K562 (cell line): ENCODE data around the gene CD6. TPM values are rescaled to one million over a fixed set of nuclear protein-coding genes. Genes with fewer than 3 reads are reported as not detected.

ENCODE experiments used
- ATAC-seq: fragments of 200-7000 bp; cut with Tn5 transposase; 3 replicates; pipeline ENCODE4 v1.9.1; 2020; ENCODE audit warnings: moderate library complexity
- BruUV-seq: library from RNA; stranded (reverse); fragments of 400-500 nt; replicated peaks from 2 replicates; lab custom pipeline; 2021; lab: Mats Ljungman, UMichigan
- CTCF ChIA-PET: fragments of 300-600 bp; formaldehyde crosslinking; extraction: SDS; loops from one replicate; lab custom pipeline; 2021; ENCODE audit warnings: low intra/inter-chr PET ratio; lab: Yijun Ruan, JAX
- POLR2A ChIA-PET: fragments of 300-600, 350-650 bp; sonication (Branson Sonifier 250); formaldehyde crosslinking; extraction: SDS; loops from one replicate; lab custom pipeline; 2021; ENCODE audit warnings: antibody characterized with exemption, inconsistent platforms; lab: Yijun Ruan, JAX
- DNase-seq, 4 experiments: peaks; one replicate each; pipeline versions ENCODE4 v3.0.0 to v3.0.0-alpha.2; 2011 to 2018; ENCODE audit warnings: low spot score in 3 of 4, mixed read lengths in 3 of 4; ENCODE audit errors: extremely low read depth in 1 of 4
- FAIRE-seq: peaks from 2 replicates; lab custom pipeline; 2011; peaks lifted over from hg19 to GRCh38; lab: Jason Lieb, UNC
- H2AFZ ChIP-seq: 2 replicates; pipeline ENCODE4 v1.6.0; 2011; ENCODE audit warnings: low read depth, low read length, control low read depth, inconsistent platforms
- H3K27ac ChIP-seq: fragments of 200-600 bp; 3 replicates; pipeline ENCODE4 v1.8.0; 2011; ENCODE audit warnings: low read depth, mild to moderate bottlenecking, control low read depth, inconsistent platforms, low read length, moderate library complexity, mixed read lengths; ENCODE audit errors: extremely low read depth
- H3K27me3 ChIP-seq, 2 experiments: fragments of 300-600 bp in 1 of 2; 2 replicates in 1 of 2; 3 replicates in 1 of 2; pipeline versions ENCODE4 v1.6.0 to v1.8.0; 2011; ENCODE audit warnings: inconsistent platforms in 2 of 2, low read length in 2 of 2, mild to moderate bottlenecking in 1 of 2, mixed read lengths in 1 of 2, moderate library complexity in 1 of 2; ENCODE audit not compliant: control insufficient read depth in 2 of 2, insufficient read depth in 2 of 2
- H3K36me3 ChIP-seq: fragments of 300-600 bp; 3 replicates; pipeline ENCODE4 v1.8.0; 2011; ENCODE audit warnings: mild to moderate bottlenecking, low read length, inconsistent platforms; ENCODE audit not compliant: control insufficient read depth, insufficient read depth
- H3K4me1 ChIP-seq, 2 experiments: fragments of 200-600 bp in 1 of 2; replicated peaks in 1 of 2; 2 replicates in 1 of 2; 3 replicates in 1 of 2; pipeline versions ENCODE4 v1.5.1 to v1.8.0; 2011; ENCODE audit warnings: inconsistent platforms in 2 of 2, low read length in 2 of 2, mild to moderate bottlenecking in 1 of 2, mixed read lengths in 1 of 2, moderate library complexity in 1 of 2; ENCODE audit not compliant: control insufficient read depth in 2 of 2, insufficient read depth in 2 of 2
- H3K4me2 ChIP-seq: 2 replicates; pipeline ENCODE4 v1.6.1; 2011; ENCODE audit warnings: low read length, control low read depth, inconsistent platforms, mixed read lengths; ENCODE audit not compliant: insufficient read depth
- H3K4me3 ChIP-seq: fragments of 200-600 bp; sonication (generic), shearing (Covaris generic); 2 replicates; pipeline ENCODE4 v1.5.1; 2016; ENCODE audit warnings: control low read depth, inconsistent platforms
- H3K79me2 ChIP-seq: fragments of 200-600 bp; 3 replicates; pipeline ENCODE4 v1.8.0; 2011; ENCODE audit warnings: low read length, inconsistent platforms; ENCODE audit not compliant: control insufficient read depth, insufficient read depth
- H3K9ac ChIP-seq, 2 experiments: 2 replicates each; pipeline versions ENCODE4 v1.6.0 to v1.6.1; 2011; ENCODE audit warnings: low read depth in 2 of 2, low read length in 2 of 2, control low read depth in 1 of 2, inconsistent platforms in 1 of 2, mild to moderate bottlenecking in 1 of 2, mixed read lengths in 1 of 2; ENCODE audit not compliant: insufficient read depth in 1 of 2
- H3K9me1 ChIP-seq: one replicate; pipeline ENCODE4 v1.6.0; 2011; ENCODE audit warnings: inconsistent platforms, mild to moderate bottlenecking, low read length, moderate library complexity; ENCODE audit not compliant: control insufficient read depth, insufficient read depth
- H3K9me3 ChIP-seq: replicated peaks from 2 replicates; pipeline ENCODE4 v1.5.1; 2011; ENCODE audit warnings: low read depth, low read length, inconsistent platforms; ENCODE audit not compliant: control insufficient read depth, insufficient read depth
- H4K20me1 ChIP-seq: replicated peaks from 2 replicates; pipeline ENCODE4 v1.6.1; 2011; ENCODE audit warnings: low read length, inconsistent platforms, mixed read lengths; ENCODE audit not compliant: control insufficient read depth, insufficient read depth
- COPS2 ChIP-seq: fragments of 450-650 bp; conservative IDR thresholded peaks from 2 replicates; pipeline ENCODE4 v1.6.1; 2016; ENCODE audit warnings: mild to moderate bottlenecking, moderate library complexity
- CXXC5 ChIP-seq: fragments of 250-450 bp; sonication (Bioruptor Pico); IDR thresholded peaks from 2 replicates; pipeline ENCODE4 v1.8.0; 2022; ENCODE audit warnings: inconsistent platforms, mild to moderate bottlenecking, moderate library complexity
- FOXP1 ChIP-seq: sonication (generic); formaldehyde crosslinking; IDR thresholded peaks from 2 replicates; pipeline ENCODE4 v1.8.0; 2022; ENCODE audit warnings: mild to moderate bottlenecking, missing genetic modification reagents
- HLTF ChIP-seq: fragments of 450-650 bp; IDR thresholded peaks from 2 replicates; pipeline ENCODE4 v1.6.1; 2016
- KHSRP ChIP-seq: fragments of 450-650 bp; IDR thresholded peaks from 2 replicates; pipeline ENCODE4 v1.6.1; 2017
- L3MBTL2 ChIP-seq: fragments of 450-650 bp; IDR thresholded peaks from 2 replicates; pipeline ENCODE4 v1.6.1; 2016; ENCODE audit warnings: mild to moderate bottlenecking, moderate library complexity
- NFIC ChIP-seq: fragments of 450-650 bp; IDR thresholded peaks from 2 replicates; pipeline ENCODE4 v1.6.1; 2017; ENCODE audit warnings: mild to moderate bottlenecking, inconsistent platforms
- NR3C1 ChIP-seq: sonication (generic); formaldehyde crosslinking; IDR thresholded peaks from 2 replicates; pipeline ENCODE4 v1.8.1; 2022; ENCODE audit warnings: missing genetic modification reagents
- RBM17 ChIP-seq: fragments of 200-400 bp; formaldehyde crosslinking; IDR thresholded peaks from 2 replicates; pipeline ENCODE4 v1.6.1; 2017; ENCODE audit warnings: low read depth, mild to moderate bottlenecking, low read length, borderline replicate concordance
- SRSF1 ChIP-seq: fragments of 200-400 bp; formaldehyde crosslinking; IDR thresholded peaks from 2 replicates; pipeline ENCODE4 v1.6.1; 2017; ENCODE audit warnings: mild to moderate bottlenecking, low read depth, low read length, moderate library complexity
- SRSF7 ChIP-seq: fragments of 200-400 bp; formaldehyde crosslinking; optimal IDR thresholded peaks from 2 replicates; pipeline ENCODE3; 2017; ENCODE audit warnings: mild to moderate bottlenecking, low read depth, low read length
- ZNF75A ChIP-seq: fragments of 450-650 bp; formaldehyde crosslinking; IDR thresholded peaks from 2 replicates; pipeline ENCODE4 v1.4.0; 2020; ENCODE audit warnings: mild to moderate bottlenecking
- WGBS: fragments of 100-300 bp; shearing (Covaris generic); methylation state at CpG from one replicate; pipeline ENCODE4 v1.1.6; 2016; ENCODE audit warnings: low coverage, mixed read lengths; ENCODE audit not compliant: insufficient coverage; ENCODE audit errors: missing lambda C conversion rate; 5-methylcytosine and 5-hydroxymethylcytosine counted together
- in situ Hi-C: fragments of 300-500 bp; cut with MboI; formaldehyde crosslinking; loops from 4 replicates; pipeline ENCODE4 v1.15.0; 2018; ENCODE audit warnings: inconsistent platforms, mixed read lengths
- intact Hi-C: fragments of 100-400 bp; cut with micrococcal nuclease; formaldehyde crosslinking; loops from 2 replicates; pipeline ENCODE4 v1.14.2; 2022
- polyA plus RNA-seq, 8 experiments: library from polyadenylated mRNA; depleted of rRNA in 4 of 8; stranded (reverse) in 5 of 8; unstranded in 3 of 8; fragments of >200 nt; fragmentation: Nextera tagmentation in 2 of 8; fragmentation: Illumina TruSeq in 1 of 8; extraction: Ambion mirVana in 2 of 8; extraction: Trizol in 1 of 8; gene quantifications; 2 replicates each; pipeline versions ENCODE4 v1.2.1 to v1.2.3, GENCODE V29; 2011 to 2014; ENCODE audit warnings: inconsistent platforms in 1 of 8, missing spikeins in 1 of 8
- total RNA-seq, 7 experiments: library from RNA; depleted of rRNA in 6 of 7; stranded (reverse); fragments of >200 nt in 6 of 7; fragmentation: Illumina TruSeq in 2 of 7; extraction: Trizol in 2 of 7; gene quantifications; 2 replicates each; pipeline versions ENCODE4 v1.2.1 to v1.2.3, GENCODE V29; 2011 to 2021; ENCODE audit warnings: low replicate concordance in 1 of 7
- TF ChIP-seq, protein P1 (sequence below): fragments of 450-650 bp; IDR thresholded peaks from 2 replicates; pipeline ENCODE4 v1.6.1; 2017; ENCODE audit warnings: mild to moderate bottlenecking, moderate library complexity
- TF ChIP-seq, protein P2 (sequence below), 2 experiments: fragments of 450-650 bp; IDR thresholded peaks; 2 replicates each; pipeline ENCODE4 v1.6.1; 2018; ENCODE audit warnings: mild to moderate bottlenecking in 2 of 2, low read depth in 1 of 2; ENCODE audit not compliant: partially characterized antibody in 2 of 2

CD6 gene
- total and polyA plus RNA-seq, 9 of the 15 experiments (the other 6 are each of a cell fraction or from before 2014, with no cell fraction given): 0.84 TPM; not detected in 8

- no peak for TF ChIP-seq SRSF1
- TF ChIP-seq SRSF7: no peak
- no peak for TF ChIP-seq KHSRP
- TF ChIP-seq RBM17: no peak
- no peak for TF ChIP-seq HLTF
- TF ChIP-seq, protein P1, sequence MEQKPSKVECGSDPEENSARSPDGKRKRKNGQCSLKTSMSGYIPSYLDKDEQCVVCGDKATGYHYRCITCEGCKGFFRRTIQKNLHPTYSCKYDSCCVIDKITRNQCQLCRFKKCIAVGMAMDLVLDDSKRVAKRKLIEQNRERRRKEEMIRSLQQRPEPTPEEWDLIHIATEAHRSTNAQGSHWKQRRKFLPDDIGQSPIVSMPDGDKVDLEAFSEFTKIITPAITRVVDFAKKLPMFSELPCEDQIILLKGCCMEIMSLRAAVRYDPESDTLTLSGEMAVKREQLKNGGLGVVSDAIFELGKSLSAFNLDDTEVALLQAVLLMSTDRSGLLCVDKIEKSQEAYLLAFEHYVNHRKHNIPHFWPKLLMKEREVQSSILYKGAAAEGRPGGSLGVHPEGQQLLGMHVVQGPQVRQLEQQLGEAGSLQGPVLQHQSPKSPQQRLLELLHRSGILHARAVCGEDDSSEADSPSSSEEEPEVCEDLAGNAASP: no peak
- TF ChIP-seq CXXC5 (CRISPR knock-in tag): no peak
Observed at GRCh38 chr11:60977836-60978235, 6.4 kb downstream of the CD6 start (continued).

DNA sequence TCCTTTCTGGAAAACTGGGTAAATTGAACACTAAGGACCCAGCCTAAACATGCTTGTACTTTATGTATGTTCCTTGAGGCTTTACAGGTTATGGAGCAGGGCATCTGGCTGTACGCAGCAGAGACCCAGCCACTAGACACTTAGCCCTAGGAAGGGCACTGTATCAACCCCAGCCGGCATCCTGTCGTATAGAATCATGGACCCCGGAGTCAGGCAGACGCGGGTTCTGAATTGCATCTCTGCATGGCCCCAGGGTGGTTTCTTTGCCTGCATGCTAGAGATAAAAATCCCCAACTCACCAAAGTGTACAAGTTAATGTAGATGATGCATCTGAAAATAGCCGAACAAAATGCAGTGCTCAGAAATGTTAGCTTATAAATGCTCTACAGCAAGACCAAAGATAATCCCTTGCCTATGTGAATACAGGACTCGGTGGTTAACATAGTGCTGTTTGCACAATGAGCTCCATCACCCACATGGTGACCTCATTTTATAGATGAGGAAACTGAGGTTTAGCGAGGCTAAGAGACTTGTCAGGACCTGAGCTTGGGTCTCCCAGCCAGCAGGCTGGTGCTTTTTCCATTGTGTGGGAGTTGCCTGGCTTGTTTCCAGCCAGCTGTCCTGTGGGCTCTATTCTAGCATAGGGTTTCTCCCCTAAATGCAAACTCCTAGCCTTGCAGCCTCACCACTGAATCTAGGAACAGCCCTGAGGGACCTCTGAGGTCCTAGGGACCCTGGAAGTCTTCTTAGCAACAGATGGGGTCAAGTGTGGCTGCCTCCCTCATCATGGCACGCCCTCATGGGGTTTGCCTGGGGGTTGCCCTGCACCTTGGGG is 7.3 kb downstream of the CD6 start:
- H3K79me2 ChIP-seq: no peaks in the 10 kb centered on the region
- no peak overlapping the region for H3K9ac ChIP-seq
- intact Hi-C loops (no loop called here), in situ Hi-C loops (no loop called here)
- POLR2A ChIA-PET: interaction anchor here (0.5 to 0.6 kb wide), 2 partner anchors 38 to 60 kb away, joined by 3 read pairs; no protein-coding TSS in a partner anchor
- H2AFZ ChIP-seq: no peak overlapping the region
- ATAC-seq (no peak), DNase-seq (no peak), FAIRE-seq (no peak)
- BruUV-seq: no TSS peak
- H3K4me3 ChIP-seq: no peak overlapping the region
- CTCF ChIA-PET: no interaction called here
- no peak overlapping the region for H3K4me2 ChIP-seq
- 0 out of 2 replicates have a peak, but pooled peaks cover 6% of the 10 kb centered on the region for H4K20me1 ChIP-seq
- WGBS: 2% methylated on average over 10 of the region's 10 CpGs
- no peaks in the 10 kb centered on the region for H3K9me3 ChIP-seq
- H3K36me3 ChIP-seq: no peaks in the 10 kb centered on the region
- H3K27ac ChIP-seq: no peak overlapping the region
- no peaks in the 10 kb centered on the region for H3K9me1 ChIP-seq
- H3K4me1 ChIP-seq: no peaks in the 10 kb centered on the region
- peaks cover 39 to 65% of the 10 kb centered on the region in 2 experiments for H3K27me3 ChIP-seq
- no peak for TF ChIP-seq L3MBTL2
- TF ChIP-seq, protein P2, sequence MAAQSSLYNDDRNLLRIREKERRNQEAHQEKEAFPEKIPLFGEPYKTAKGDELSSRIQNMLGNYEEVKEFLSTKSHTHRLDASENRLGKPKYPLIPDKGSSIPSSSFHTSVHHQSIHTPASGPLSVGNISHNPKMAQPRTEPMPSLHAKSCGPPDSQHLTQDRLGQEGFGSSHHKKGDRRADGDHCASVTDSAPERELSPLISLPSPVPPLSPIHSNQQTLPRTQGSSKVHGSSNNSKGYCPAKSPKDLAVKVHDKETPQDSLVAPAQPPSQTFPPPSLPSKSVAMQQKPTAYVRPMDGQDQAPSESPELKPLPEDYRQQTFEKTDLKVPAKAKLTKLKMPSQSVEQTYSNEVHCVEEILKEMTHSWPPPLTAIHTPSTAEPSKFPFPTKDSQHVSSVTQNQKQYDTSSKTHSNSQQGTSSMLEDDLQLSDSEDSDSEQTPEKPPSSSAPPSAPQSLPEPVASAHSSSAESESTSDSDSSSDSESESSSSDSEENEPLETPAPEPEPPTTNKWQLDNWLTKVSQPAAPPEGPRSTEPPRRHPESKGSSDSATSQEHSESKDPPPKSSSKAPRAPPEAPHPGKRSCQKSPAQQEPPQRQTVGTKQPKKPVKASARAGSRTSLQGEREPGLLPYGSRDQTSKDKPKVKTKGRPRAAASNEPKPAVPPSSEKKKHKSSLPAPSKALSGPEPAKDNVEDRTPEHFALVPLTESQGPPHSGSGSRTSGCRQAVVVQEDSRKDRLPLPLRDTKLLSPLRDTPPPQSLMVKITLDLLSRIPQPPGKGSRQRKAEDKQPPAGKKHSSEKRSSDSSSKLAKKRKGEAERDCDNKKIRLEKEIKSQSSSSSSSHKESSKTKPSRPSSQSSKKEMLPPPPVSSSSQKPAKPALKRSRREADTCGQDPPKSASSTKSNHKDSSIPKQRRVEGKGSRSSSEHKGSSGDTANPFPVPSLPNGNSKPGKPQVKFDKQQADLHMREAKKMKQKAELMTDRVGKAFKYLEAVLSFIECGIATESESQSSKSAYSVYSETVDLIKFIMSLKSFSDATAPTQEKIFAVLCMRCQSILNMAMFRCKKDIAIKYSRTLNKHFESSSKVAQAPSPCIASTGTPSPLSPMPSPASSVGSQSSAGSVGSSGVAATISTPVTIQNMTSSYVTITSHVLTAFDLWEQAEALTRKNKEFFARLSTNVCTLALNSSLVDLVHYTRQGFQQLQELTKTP (IDR thresholded peaks at IDR 0.05; ENCODE audit: low read depth in 1 of 2, partially characterized antibody in 2 of 2): no peak
- TF ChIP-seq NFIC: peak; percentile 29; the same call in 1 of the 2 replicates
- no peak for TF ChIP-seq FOXP1
- no peak for TF ChIP-seq COPS2
- no peak for TF ChIP-seq ZNF75A
- no peak for TF ChIP-seq NR3C1
